Transverse colon (tissue), 4 donors: ENCODE results near the gene ASB11. TPM values are rescaled to one million over a fixed set of nuclear protein-coding genes. Genes with fewer than 3 reads are reported as not detected.
A peak's percentile ranks its signal among the peaks of the same experiment; 100 is the strongest.
"Not testable (repeated sequence)": the region's sequence is repeated elsewhere in the genome, so short reads cannot be mapped to it uniquely, and the experiment has no call there.

Experiments used
- DNase-seq: peaks from one replicate; pipeline ENCODE4 v3.0.0-alpha.2; 2019
- H3K27ac ChIP-seq, 4 donors: fragments of 200-600 bp; sonication (generic); 2 replicates each; pipeline ENCODE4 v1.5.1; 2016 to 2018; ENCODE audit warnings: inconsistent platforms in 4 of 4
- H3K27me3 ChIP-seq: fragments of 200-600 bp; sonication (generic); 2 replicates; pipeline ENCODE4 v1.5.1; 2017; ENCODE audit warnings: inconsistent platforms
- H3K36me3 ChIP-seq, 4 donors: fragments of 200-600 bp; sonication (generic); 2 replicates each; pipeline ENCODE4 v1.5.1; 2017 to 2019; ENCODE audit warnings: inconsistent platforms in 4 of 4
- H3K4me1 ChIP-seq, 4 donors: fragments of 200-600 bp; sonication (generic); 2 replicates each; pipeline ENCODE4 v1.5.1; 2017 to 2020; ENCODE audit warnings: inconsistent platforms in 4 of 4
- H3K4me3 ChIP-seq, 4 donors: fragments of 200-600 bp; sonication (generic); 1 replicate in 1 of 4; 2 replicates in 3 of 4; pipeline versions ENCODE4 v1.5.1 to v1.6.1; 2017 to 2019; ENCODE audit warnings: inconsistent platforms in 4 of 4
- H3K9me3 ChIP-seq, 2 donors: fragments of 200-600 bp; sonication (generic); 2 replicates each; pipeline ENCODE4 v1.5.1; 2017 to 2019; ENCODE audit warnings: inconsistent platforms in 2 of 2
- CTCF ChIP-seq, 5 experiments: fragments of 200-600 bp in 3 of 5; fragments of 450-650 bp in 2 of 5; sonication (generic) in 3 of 5; IDR thresholded peaks; 1 replicate in 2 of 5; 2 replicates in 3 of 5; pipeline ENCODE4 v1.5.1; 2016 to 2017; ENCODE audit warnings: antibody characterized with exemption in 5 of 5, inconsistent platforms in 3 of 5, mild to moderate bottlenecking in 2 of 5, moderate library complexity in 1 of 5
- EP300 ChIP-seq: sonication (generic); formaldehyde crosslinking; IDR thresholded peaks from one replicate; pipeline ENCODE4 v1.6.1; 2017; ENCODE audit warnings: antibody characterized with exemption, low read depth
- POLR2A ChIP-seq: fragments of 450-650 bp; IDR thresholded peaks from one replicate; pipeline ENCODE4 v1.6.1; 2016; ENCODE audit warnings: antibody characterized with exemption, mild to moderate bottlenecking, moderate library complexity
- POLR2AphosphoS5 ChIP-seq, 3 donors: sonication (generic); formaldehyde crosslinking; IDR thresholded peaks; one replicate each; pipeline ENCODE4 v1.6.1; 2016; ENCODE audit warnings: antibody characterized with exemption in 3 of 3
- WGBS, 2 donors: methylation state at CpG; one replicate each; pipeline ENCODE4 v1.1.5; 2018; ENCODE audit warnings: low coverage in 1 of 2; 5-methylcytosine and 5-hydroxymethylcytosine counted together
- in situ Hi-C, 4 donors: fragments of 200-750 bp; cut with MboI; loops; one replicate each; pipeline versions ENCODE4 v1.15.0 to v1.15.1; 2017; ENCODE audit warnings: low sequenced_read_pairs in 3 of 4, low pct_ligation_motif_present in 1 of 4, low pct_unique_long_range_greater_than_20kb in 1 of 4
- intact Hi-C: fragments of 100-400 bp; cut with DNase I; formaldehyde crosslinking; loops from one replicate; pipeline ENCODE4 v1.15.1; 2023; ENCODE audit warnings: low total_unique reads
- total RNA-seq, 4 donors: library from RNA; depleted of rRNA; stranded (reverse); fragments of >200 nt; gene quantifications; one replicate each; pipeline ENCODE4 v1.1.0, GENCODE V29; 2016

ASB11 gene
- total RNA-seq, 4 donors from 2014 or later = 0.32 to 1.1 TPM; not detected in 2

- no peak for TF ChIP-seq CTCF (IDR thresholded peaks at IDR 0.05)
- no peak for TF ChIP-seq EP300
- no peak for TF ChIP-seq POLR2AphosphoS5 (IDR thresholded peaks at IDR 0.05)
- TF ChIP-seq POLR2A = no peak
- Histone ChIP-seq H3K9me3 (no peaks in the 10 kb centered on the region), H3K27ac (no peak overlapping the region), H3K4me3 (no peak overlapping the region), H3K27me3 (no peaks in the 10 kb centered on the region), H3K36me3 (no peaks in the 10 kb centered on the region), H3K4me1 (no peaks in the 10 kb centered on the region)
- WGBS, 2 donors = 49 to 80% methylated on average over 1 to 2 of the region's 2 CpGs
- intact Hi-C loops (no loop called here), in situ Hi-C loops (no loop called here)
- no peak for DNase-seq
Observed at GRCh38 chrX:15314472-15314871, 968 bp downstream of the ASB11 start.

GRCh38 chrX:15311119-15311518 is 4.3 kb downstream of the ASB11 start:
- no peak for DNase-seq
- in situ Hi-C loops (no loop called here), intact Hi-C loops (no loop called here)
- Histone ChIP-seq H3K4me1 (no peaks in the 10 kb centered on the region), H3K27ac (no peak overlapping the region), H3K36me3 (no peaks in the 10 kb centered on the region), H3K9me3 (no peaks in the 10 kb centered on the region), H3K27me3 (no peaks in the 10 kb centered on the region), H3K4me3 (no peak overlapping the region)
- TF ChIP-seq EP300 = no peak
- TF ChIP-seq POLR2A = no peak
- no peak for TF ChIP-seq CTCF (IDR thresholded peaks at IDR 0.05)
- no peak for TF ChIP-seq POLR2AphosphoS5 (IDR thresholded peaks at IDR 0.05)
- WGBS, 2 donors = 79% methylated on average over 3 of the region's 3 CpGs; no CpG with 5 or more reads in 1 of the 2 donors

GRCh38 chrX:15310117-15310516 is 5.3 kb downstream of the ASB11 start:
- TF ChIP-seq POLR2AphosphoS5 (IDR thresholded peaks at IDR 0.05) = no peak
- no peak for TF ChIP-seq POLR2A
- TF ChIP-seq EP300 = no peak
- no peak for TF ChIP-seq CTCF (IDR thresholded peaks at IDR 0.05)
- H3K27ac ChIP-seq = no peak overlapping the region
- intact Hi-C loops (no loop called here), in situ Hi-C loops (no loop called here)
- no peaks in the 10 kb centered on the region for H3K4me1 ChIP-seq
- WGBS, 2 donors = 0 to 32% methylated on average over 1 to 3 of the region's 3 CpGs
- no peak for DNase-seq
- no peaks in the 10 kb centered on the region for H3K27me3 ChIP-seq
- H3K4me3 ChIP-seq = no peak overlapping the region
- H3K36me3 ChIP-seq = no peaks in the 10 kb centered on the region
- no peaks in the 10 kb centered on the region for H3K9me3 ChIP-seq

- H3K27ac ChIP-seq, DNase-seq, H3K4me1 ChIP-seq, H3K9me3 ChIP-seq, in situ Hi-C loops, H3K27me3 ChIP-seq, H3K4me3 ChIP-seq, H3K36me3 ChIP-seq, intact Hi-C loops: not testable (repeated sequence)
- 53% methylated on average over 3 of the region's 3 CpGs; no CpG with 5 or more reads in 1 of the 2 donors for WGBS, 2 donors
Observed at GRCh38 chrX:15305899-15306298, 9.5 kb downstream of the ASB11 start.

- in situ Hi-C loops = no loop called here
- H3K4me3 ChIP-seq = no peak overlapping the region
- no peaks in the 10 kb centered on the region for H3K36me3 ChIP-seq
- 33% methylated on average over 4 of the region's 4 CpGs; no CpG with 5 or more reads in 1 of the 2 donors for WGBS, 2 donors
- no peaks in the 10 kb centered on the region for H3K9me3 ChIP-seq
- H3K4me1 ChIP-seq = peaks cover 0 to 4% (median 0%) of the 10 kb centered on the region in 4 donors
- TF ChIP-seq EP300 (no peak), POLR2A (no peak), CTCF (IDR thresholded peaks at IDR 0.05) (no peak)
- H3K27ac ChIP-seq = peak overlapping the region in 1 of 4 donors; percentile 12
- peak; percentile 35 for DNase-seq
- no peaks in the 10 kb centered on the region for H3K27me3 ChIP-seq
- intact Hi-C loops = no loop called here
Observed at GRCh38 chrX:15301924-15302323, 13.5 kb downstream of the ASB11 start.
